ENCODE results near the gene MAP3K21.

Gene MAP3K21

GRCh38 chr1:233331676-233332519, 4.4 kb downstream of the MAP3K21 start:
- H3K36me3 ChIP-seq (ENCODE audit: insufficient read depth, low read length) = no peaks in the 10 kb centered on the region
- H3K27me3 ChIP-seq (ENCODE audit: insufficient read depth, low read length, poor library complexity) = no peaks in the 10 kb centered on the region
- peaks cover 14% of the 10 kb centered on the region for H3K4me1 ChIP-seq (ENCODE audit: insufficient read depth, low read length)
- H3K9ac ChIP-seq (ENCODE audit: low read depth, low read length) = no peak overlapping the region
- no peak overlapping the region for H3K4me3 ChIP-seq (ENCODE audit: low read depth in 1 of 2, low read length in 2 of 2)
- H2AFZ ChIP-seq (ENCODE audit: low read depth, low read length) = no peak overlapping the region
- no peak overlapping the region for H3K27ac ChIP-seq (ENCODE audit: low read length)
- DNase-seq (no peak), ATAC-seq (ENCODE audit: insufficient read depth, low read depth) (no peak)
- H4K20me1 ChIP-seq (ENCODE audit: insufficient read depth, low read length) = no peaks in the 10 kb centered on the region
- no peaks in the 10 kb centered on the region for H3K9me3 ChIP-seq (ENCODE audit: insufficient read depth, low read length, severe bottlenecking)
- no peak overlapping the region for H3K4me2 ChIP-seq (ENCODE audit: insufficient read depth, low read length)
- H3K79me2 ChIP-seq (ENCODE audit: insufficient read depth, low read length) = no peaks in the 10 kb centered on the region
- no peak for TF ChIP-seq EZH2 (IDR thresholded peaks at IDR 0.05; ENCODE audit: borderline replicate concordance, low read depth, low read length, severe bottlenecking)
- no peak for TF ChIP-seq CTCF (IDR thresholded peaks at IDR 0.05; ENCODE audit: borderline replicate concordance, extremely low read depth, low read length, poor library complexity, severe bottlenecking)

DNA sequence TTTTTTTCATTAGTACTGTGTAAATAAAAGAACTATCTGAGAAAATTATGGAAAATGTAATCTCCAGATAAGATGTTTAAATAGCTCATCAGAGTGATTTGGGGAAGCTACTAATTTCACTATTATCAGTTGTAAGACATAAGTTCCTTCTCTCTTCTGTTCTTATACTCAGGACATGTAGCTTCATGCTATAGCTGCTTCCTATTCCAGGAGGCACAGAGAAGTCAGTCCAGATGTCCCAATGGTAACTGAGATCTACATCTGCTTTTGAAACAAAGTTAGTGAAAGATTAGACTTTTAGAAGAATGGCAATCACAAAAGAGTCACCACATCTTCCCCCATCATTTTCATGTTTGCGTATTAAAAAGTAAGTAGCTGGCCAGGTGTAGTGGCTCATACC, 5.6 kb downstream of the MAP3K21 start:
- no peaks in the 10 kb centered on the region for H3K9me3 ChIP-seq (ENCODE audit: insufficient read depth, low read length, severe bottlenecking)
- H3K4me2 ChIP-seq (ENCODE audit: insufficient read depth, low read length) = no peak overlapping the region
- no peaks in the 10 kb centered on the region for H3K79me2 ChIP-seq (ENCODE audit: insufficient read depth, low read length)
- peaks cover 7% of the 10 kb centered on the region for H3K27me3 ChIP-seq (ENCODE audit: insufficient read depth, low read length, poor library complexity)
- H2AFZ ChIP-seq (ENCODE audit: low read depth, low read length) = no peak overlapping the region
- H3K27ac ChIP-seq (ENCODE audit: low read length) = no peak overlapping the region
- peaks cover 9% of the 10 kb centered on the region for H3K4me1 ChIP-seq (ENCODE audit: insufficient read depth, low read length)
- no peaks in the 10 kb centered on the region for H4K20me1 ChIP-seq (ENCODE audit: insufficient read depth, low read length)
- no peak for ATAC-seq (ENCODE audit: insufficient read depth, low read depth)
- no peaks in the 10 kb centered on the region for H3K36me3 ChIP-seq (ENCODE audit: insufficient read depth, low read length)
- no peak overlapping the region for H3K9ac ChIP-seq (ENCODE audit: low read depth, low read length)
- TF ChIP-seq EZH2 (IDR thresholded peaks at IDR 0.05; ENCODE audit: borderline replicate concordance, low read depth, low read length, severe bottlenecking) (no peak), CTCF (IDR thresholded peaks at IDR 0.05; ENCODE audit: borderline replicate concordance, extremely low read depth, low read length, poor library complexity, severe bottlenecking) (no peak)
- no peak overlapping the region for H3K4me3 ChIP-seq (ENCODE audit: low read depth in 1 of 2, low read length in 2 of 2)
- no peak for DNase-seq

GRCh38 chr1:233334092-233334491, 6.6 kb downstream of the MAP3K21 start:
- TF ChIP-seq EZH2 (IDR thresholded peaks at IDR 0.05; ENCODE audit: borderline replicate concordance, low read depth, low read length, severe bottlenecking) (no peak), CTCF (IDR thresholded peaks at IDR 0.05; ENCODE audit: borderline replicate concordance, extremely low read depth, low read length, poor library complexity, severe bottlenecking) (no peak)
- Histone ChIP-seq H3K4me2 (ENCODE audit: insufficient read depth, low read length) (no peak overlapping the region), H3K27me3 (ENCODE audit: insufficient read depth, low read length, poor library complexity) (peaks cover 14% of the 10 kb centered on the region), H3K79me2 (ENCODE audit: insufficient read depth, low read length) (no peaks in the 10 kb centered on the region), H3K9ac (ENCODE audit: low read depth, low read length) (no peak overlapping the region), H4K20me1 (ENCODE audit: insufficient read depth, low read length) (no peaks in the 10 kb centered on the region), H3K9me3 (ENCODE audit: insufficient read depth, low read length, severe bottlenecking) (no peaks in the 10 kb centered on the region), H3K4me3 (ENCODE audit: low read depth in 1 of 2, low read length in 2 of 2) (no peak overlapping the region), H3K36me3 (ENCODE audit: insufficient read depth, low read length) (no peaks in the 10 kb centered on the region), H3K27ac (ENCODE audit: low read length) (no peak overlapping the region), H2AFZ (ENCODE audit: low read depth, low read length) (no peak overlapping the region), H3K4me1 (ENCODE audit: insufficient read depth, low read length) (peaks cover under 1% of the 10 kb centered on the region; the same call in 1 of the 2 replicates)
- ATAC-seq (ENCODE audit: insufficient read depth, low read depth) (no peak), DNase-seq (no peak)
